ENCODE results near the gene ABCA4.

Gene ABCA4

DNA sequence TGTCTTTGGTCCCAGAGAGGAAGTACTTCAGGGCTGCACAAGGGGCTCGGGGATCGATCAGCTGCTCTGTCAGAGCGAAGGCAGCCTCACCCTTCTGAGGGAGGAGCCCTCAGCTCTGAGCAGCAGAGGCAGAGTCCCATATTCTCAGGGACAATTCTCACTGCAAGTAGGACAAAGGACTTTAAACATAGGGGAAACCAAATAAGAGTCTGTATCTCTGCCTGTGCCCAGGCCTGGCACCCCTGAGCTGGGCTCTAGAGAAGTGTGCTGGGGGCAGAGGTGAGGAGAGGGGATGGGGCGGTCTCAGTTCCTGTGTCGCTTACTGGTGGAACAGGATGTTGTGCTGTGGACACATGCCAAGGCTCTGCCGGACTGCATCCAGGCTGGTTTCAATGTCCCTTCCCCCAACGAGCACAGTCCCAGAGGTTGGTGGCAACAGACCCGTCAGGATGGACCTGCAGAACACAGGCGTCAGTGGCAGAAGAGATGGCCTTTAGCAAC lies 76.6 kb downstream of the ABCA4 start:
- ATAC-seq, result no peak
- TF ChIP-seq ZNF70 (CRISPR knock-in tag; IDR thresholded peaks at IDR 0.05) (no peak), ARNTL (CRISPR knock-in tag; IDR thresholded peaks at IDR 0.05; ENCODE audit: borderline replicate concordance, low read depth) (no peak), SNAI2 (CRISPR knock-in tag; IDR thresholded peaks at IDR 0.05) (no peak), TCF4 (CRISPR knock-in tag; IDR thresholded peaks at IDR 0.05; ENCODE audit: borderline replicate concordance) (no peak), BACH2 (CRISPR knock-in tag; IDR thresholded peaks at IDR 0.05; ENCODE audit: borderline replicate concordance) (no peak), PPARA (CRISPR knock-in tag; IDR thresholded peaks at IDR 0.05; ENCODE audit: borderline replicate concordance) (no peak), RARB (CRISPR knock-in tag; IDR thresholded peaks at IDR 0.05) (no peak), ZFP3 (CRISPR knock-in tag; IDR thresholded peaks at IDR 0.05) (no peak), ISL1 (CRISPR knock-in tag; IDR thresholded peaks at IDR 0.05) (no peak), ESRRG (CRISPR knock-in tag; IDR thresholded peaks at IDR 0.05) (no peak), ZNF565 (CRISPR knock-in tag; conservative IDR thresholded peaks at IDR 0.05; ENCODE audit: low read depth) (no peak), CSDC2 (CRISPR knock-in tag; IDR thresholded peaks at IDR 0.05) (no peak), ZFP30 (CRISPR knock-in tag; IDR thresholded peaks at IDR 0.05) (no peak), OSR1 (CRISPR knock-in tag; IDR thresholded peaks at IDR 0.05) (no peak), TOX (CRISPR knock-in tag; IDR thresholded peaks at IDR 0.05; ENCODE audit: borderline replicate concordance) (no peak), ZC3H10 (CRISPR knock-in tag; IDR thresholded peaks at IDR 0.05) (no peak)
- TF ChIP-seq, protein P1, sequence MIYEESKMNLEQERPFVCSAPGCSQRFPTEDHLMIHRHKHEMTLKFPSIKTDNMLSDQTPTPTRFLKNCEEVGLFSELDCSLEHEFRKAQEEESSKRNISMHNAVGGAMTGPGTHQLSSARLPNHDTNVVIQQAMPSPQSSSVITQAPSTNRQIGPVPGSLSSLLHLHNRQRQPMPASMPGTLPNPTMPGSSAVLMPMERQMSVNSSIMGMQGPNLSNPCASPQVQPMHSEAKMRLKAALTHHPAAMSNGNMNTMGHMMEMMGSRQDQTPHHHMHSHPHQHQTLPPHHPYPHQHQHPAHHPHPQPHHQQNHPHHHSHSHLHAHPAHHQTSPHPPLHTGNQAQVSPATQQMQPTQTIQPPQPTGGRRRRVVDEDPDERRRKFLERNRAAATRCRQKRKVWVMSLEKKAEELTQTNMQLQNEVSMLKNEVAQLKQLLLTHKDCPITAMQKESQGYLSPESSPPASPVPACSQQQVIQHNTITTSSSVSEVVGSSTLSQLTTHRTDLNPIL (CRISPR knock-in tag; IDR thresholded peaks at IDR 0.05; ENCODE audit: low read depth), result no peak
- TF ChIP-seq, protein P2, sequence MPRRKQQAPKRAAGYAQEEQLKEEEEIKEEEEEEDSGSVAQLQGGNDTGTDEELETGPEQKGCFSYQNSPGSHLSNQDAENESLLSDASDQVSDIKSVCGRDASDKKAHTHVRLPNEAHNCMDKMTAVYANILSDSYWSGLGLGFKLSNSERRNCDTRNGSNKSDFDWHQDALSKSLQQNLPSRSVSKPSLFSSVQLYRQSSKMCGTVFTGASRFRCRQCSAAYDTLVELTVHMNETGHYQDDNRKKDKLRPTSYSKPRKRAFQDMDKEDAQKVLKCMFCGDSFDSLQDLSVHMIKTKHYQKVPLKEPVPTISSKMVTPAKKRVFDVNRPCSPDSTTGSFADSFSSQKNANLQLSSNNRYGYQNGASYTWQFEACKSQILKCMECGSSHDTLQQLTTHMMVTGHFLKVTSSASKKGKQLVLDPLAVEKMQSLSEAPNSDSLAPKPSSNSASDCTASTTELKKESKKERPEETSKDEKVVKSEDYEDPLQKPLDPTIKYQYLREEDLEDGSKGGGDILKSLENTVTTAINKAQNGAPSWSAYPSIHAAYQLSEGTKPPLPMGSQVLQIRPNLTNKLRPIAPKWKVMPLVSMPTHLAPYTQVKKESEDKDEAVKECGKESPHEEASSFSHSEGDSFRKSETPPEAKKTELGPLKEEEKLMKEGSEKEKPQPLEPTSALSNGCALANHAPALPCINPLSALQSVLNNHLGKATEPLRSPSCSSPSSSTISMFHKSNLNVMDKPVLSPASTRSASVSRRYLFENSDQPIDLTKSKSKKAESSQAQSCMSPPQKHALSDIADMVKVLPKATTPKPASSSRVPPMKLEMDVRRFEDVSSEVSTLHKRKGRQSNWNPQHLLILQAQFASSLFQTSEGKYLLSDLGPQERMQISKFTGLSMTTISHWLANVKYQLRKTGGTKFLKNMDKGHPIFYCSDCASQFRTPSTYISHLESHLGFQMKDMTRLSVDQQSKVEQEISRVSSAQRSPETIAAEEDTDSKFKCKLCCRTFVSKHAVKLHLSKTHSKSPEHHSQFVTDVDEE (CRISPR knock-in tag; IDR thresholded peaks at IDR 0.05), result no peak
- TF ChIP-seq, protein P3, sequence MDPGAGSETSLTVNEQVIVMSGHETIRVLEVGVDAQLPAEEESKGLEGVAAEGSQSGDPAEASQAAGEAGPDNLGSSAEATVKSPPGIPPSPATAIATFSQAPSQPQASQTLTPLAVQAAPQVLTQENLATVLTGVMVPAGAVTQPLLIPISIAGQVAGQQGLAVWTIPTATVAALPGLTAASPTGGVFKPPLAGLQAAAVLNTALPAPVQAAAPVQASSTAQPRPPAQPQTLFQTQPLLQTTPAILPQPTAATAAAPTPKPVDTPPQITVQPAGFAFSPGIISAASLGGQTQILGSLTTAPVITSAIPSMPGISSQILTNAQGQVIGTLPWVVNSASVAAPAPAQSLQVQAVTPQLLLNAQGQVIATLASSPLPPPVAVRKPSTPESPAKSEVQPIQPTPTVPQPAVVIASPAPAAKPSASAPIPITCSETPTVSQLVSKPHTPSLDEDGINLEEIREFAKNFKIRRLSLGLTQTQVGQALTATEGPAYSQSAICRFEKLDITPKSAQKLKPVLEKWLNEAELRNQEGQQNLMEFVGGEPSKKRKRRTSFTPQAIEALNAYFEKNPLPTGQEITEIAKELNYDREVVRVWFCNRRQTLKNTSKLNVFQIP (CRISPR knock-in tag; IDR thresholded peaks at IDR 0.05; ENCODE audit: borderline replicate concordance, low read depth), result no peak
- TF ChIP-seq, protein P4, sequence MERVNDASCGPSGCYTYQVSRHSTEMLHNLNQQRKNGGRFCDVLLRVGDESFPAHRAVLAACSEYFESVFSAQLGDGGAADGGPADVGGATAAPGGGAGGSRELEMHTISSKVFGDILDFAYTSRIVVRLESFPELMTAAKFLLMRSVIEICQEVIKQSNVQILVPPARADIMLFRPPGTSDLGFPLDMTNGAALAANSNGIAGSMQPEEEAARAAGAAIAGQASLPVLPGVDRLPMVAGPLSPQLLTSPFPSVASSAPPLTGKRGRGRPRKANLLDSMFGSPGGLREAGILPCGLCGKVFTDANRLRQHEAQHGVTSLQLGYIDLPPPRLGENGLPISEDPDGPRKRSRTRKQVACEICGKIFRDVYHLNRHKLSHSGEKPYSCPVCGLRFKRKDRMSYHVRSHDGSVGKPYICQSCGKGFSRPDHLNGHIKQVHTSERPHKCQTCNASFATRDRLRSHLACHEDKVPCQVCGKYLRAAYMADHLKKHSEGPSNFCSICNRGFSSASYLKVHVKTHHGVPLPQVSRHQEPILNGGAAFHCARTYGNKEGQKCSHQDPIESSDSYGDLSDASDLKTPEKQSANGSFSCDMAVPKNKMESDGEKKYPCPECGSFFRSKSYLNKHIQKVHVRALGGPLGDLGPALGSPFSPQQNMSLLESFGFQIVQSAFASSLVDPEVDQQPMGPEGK (CRISPR knock-in tag; IDR thresholded peaks at IDR 0.05; ENCODE audit: borderline replicate concordance), result no peak

DNA sequence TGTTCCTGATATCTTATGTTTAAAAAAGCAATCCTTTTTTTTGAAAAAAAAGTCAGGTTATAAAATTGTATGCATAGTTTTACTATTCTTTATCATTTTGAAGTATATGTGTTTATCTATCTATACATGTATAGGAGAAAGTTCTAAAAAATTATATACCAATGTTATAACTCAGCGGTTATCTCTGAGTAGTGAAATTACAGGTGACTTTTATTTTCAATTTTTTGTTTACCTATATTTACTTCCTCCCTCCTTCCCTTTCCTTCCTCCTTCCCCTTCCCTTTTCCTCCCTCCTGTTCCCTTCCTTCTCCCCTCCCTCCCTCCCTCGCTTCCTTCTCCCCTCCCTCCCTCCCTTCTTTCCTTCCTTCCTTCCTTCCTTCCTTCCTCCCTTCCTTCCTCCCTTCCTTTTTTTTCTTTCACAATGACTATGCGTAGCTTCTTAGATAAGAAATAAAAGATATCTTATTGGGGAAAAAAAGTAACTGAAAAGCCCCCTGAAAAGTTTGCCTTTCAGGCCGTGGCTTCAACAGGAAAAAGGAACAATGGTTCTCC lies 77.1 kb downstream of the ABCA4 start:
- TF ChIP-seq OSR1 (CRISPR knock-in tag; IDR thresholded peaks at IDR 0.05) (no peak), GLIS3 (CRISPR knock-in tag; IDR thresholded peaks at IDR 0.05) (no peak), PPARA (CRISPR knock-in tag; IDR thresholded peaks at IDR 0.05; ENCODE audit: borderline replicate concordance) (no peak), ZNF70 (CRISPR knock-in tag; IDR thresholded peaks at IDR 0.05) (no peak), ISL1 (CRISPR knock-in tag; IDR thresholded peaks at IDR 0.05) (no peak), ZFP30 (CRISPR knock-in tag; IDR thresholded peaks at IDR 0.05) (no peak)
- TF ChIP-seq, protein P1 (CRISPR knock-in tag; IDR thresholded peaks at IDR 0.05; ENCODE audit: low read depth), result no peak
- TF ChIP-seq, protein P5, sequence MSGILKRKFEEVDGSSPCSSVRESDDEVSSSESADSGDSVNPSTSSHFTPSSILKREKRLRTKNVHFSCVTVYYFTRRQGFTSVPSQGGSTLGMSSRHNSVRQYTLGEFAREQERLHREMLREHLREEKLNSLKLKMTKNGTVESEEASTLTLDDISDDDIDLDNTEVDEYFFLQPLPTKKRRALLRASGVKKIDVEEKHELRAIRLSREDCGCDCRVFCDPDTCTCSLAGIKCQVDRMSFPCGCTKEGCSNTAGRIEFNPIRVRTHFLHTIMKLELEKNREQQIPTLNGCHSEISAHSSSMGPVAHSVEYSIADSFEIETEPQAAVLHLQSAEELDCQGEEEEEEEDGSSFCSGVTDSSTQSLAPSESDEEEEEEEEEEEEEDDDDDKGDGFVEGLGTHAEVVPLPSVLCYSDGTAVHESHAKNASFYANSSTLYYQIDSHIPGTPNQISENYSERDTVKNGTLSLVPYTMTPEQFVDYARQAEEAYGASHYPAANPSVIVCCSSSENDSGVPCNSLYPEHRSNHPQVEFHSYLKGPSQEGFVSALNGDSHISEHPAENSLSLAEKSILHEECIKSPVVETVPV (CRISPR knock-in tag; IDR thresholded peaks at IDR 0.05), result no peak
- TF ChIP-seq, protein P2 (CRISPR knock-in tag; IDR thresholded peaks at IDR 0.05), result no peak
- ATAC-seq, result no peak

All from SK-N-SH treated with all-trans-retinoic acid at 6 μM for 48 hours (cell line).